Fibroblast of skin of scalp (primary cell): ENCODE results near the gene DMC1. TPM values are rescaled to one million over a fixed set of nuclear protein-coding genes. Genes with fewer than 3 reads are reported as not detected.
"Not testable (repeated sequence)": the region's sequence is repeated elsewhere in the genome, so short reads cannot be mapped to it uniquely, and the experiment has no call there.

Experiments used
- DNase-seq: peaks from one replicate; pipeline ENCODE4 v3.0.0-alpha.2; 2013
- polyA plus RNA-seq, 2 experiments: library from polyadenylated mRNA; unstranded; fragments of 120-200 nt; gene quantifications; one replicate each; pipeline ENCODE4 v1.2.1, GENCODE V29; 2013; ENCODE audit not compliant: insufficient read length in 2 of 2

Gene DMC1, protein sequence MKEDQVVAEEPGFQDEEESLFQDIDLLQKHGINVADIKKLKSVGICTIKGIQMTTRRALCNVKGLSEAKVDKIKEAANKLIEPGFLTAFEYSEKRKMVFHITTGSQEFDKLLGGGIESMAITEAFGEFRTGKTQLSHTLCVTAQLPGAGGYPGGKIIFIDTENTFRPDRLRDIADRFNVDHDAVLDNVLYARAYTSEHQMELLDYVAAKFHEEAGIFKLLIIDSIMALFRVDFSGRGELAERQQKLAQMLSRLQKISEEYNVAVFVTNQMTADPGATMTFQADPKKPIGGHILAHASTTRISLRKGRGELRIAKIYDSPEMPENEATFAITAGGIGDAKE
- 1.00 TPM for polyA plus RNA-seq (2013, experiment 1 of 2; ENCODE audit: insufficient read length)
- 0.96 TPM for polyA plus RNA-seq (2013, experiment 2 of 2; ENCODE audit: insufficient read length)

DNA sequence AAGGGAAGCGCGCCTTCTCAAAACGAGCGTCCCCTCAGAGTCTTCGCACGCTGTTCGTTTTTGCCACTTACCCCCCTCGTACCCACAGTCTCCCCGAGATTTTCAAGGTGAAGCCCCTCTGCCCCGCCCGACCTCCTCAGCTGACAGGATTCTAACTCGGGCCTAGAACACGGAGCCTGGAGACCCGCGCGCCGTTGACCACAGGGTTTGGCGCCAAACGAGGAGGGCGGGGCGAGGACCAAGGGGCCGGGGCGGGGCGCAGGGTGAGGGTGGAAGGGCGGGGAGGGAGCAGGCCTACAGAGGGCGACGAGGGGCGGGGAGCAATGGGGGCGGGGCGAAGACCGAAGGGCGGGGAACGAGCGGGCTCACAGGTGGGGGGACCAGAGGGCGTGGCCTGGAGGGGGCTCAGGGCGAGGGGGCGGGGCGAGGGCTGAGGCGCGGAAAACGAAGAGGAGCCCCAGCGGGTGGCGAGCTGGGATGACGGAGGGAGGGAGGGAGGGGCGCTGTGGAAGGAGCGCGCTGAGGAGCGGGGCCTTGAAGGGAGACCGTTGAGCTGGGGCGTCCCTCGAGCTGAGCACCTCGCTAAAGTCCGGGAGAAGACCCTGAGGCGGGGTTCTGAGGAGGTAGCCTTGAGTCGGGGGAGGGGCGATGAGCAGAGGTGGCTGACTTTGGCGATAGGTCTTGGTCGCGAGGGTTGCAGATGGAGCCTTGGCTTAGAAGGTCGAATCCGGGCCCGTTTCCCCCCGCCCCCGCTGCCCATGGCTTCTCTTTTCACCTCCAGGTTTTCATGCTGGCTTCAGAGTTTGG is at the start of gene DMC1:
Gene DMC1 (minus strand): TSS at position 212 of the 807 bp plus-strand sequence. CDS start 1,927 bp downstream, outside the sequence.
- DNase-seq = peak; percentile 89

DNA sequence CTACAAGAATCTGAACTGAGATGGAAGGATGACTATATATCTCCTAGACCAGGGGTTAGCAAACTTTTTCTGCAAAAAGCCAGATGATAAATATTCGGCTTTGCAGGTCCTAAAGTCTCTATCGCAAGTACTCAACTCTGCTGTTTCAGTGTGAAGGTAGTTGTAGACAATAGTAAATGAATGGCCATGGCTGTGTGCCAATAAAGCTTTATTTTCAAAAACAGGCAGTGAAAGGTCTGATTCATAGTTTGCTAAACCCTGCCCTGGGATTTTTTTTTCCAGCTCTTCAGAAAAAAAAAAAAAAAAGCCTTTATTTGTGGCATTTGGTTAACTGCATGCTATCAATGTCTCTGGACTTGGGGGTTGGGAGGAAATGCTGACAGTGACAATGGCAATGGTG is 48.7 kb upstream of the DMC1 start:
- DNase-seq = no peak

DNA sequence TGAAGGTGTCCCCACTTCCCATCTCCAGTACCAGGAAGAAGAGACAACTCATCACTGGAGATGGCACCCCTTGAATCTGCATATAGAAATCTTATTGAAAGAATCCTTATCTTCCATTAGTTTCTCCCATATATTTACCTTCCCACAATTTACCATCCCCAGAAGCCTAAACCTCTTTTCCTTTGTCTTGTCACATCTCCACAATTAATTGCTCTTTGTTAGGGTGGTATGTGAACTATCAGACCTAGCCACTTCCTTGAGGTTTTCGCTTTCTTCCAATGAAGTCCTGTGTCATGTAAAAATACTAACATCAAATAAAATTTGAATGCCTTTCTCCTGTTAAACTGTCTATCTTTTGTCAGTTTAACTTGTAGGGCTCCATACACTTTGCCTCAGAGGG is 48.3 kb upstream of the DMC1 start:
- DNase-seq = no peak

DNA sequence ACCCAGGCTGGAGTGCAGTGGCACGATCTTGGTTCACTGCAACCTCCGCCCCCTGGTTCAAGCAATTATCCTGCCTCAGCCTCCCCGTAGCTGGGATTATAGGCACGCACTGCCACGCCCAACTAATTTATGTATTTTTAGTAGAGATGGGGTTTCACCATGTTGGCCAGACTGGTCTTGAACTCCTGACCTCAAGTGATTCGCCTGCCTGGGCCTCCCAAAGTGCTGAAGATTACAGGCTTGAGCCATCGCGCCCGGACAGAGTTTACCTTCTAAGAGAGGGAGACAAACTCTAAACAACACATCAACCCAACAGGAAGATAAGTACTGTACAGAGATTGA is 45.1 kb upstream of the DMC1 start:
- not testable (repeated sequence) for DNase-seq

DNA sequence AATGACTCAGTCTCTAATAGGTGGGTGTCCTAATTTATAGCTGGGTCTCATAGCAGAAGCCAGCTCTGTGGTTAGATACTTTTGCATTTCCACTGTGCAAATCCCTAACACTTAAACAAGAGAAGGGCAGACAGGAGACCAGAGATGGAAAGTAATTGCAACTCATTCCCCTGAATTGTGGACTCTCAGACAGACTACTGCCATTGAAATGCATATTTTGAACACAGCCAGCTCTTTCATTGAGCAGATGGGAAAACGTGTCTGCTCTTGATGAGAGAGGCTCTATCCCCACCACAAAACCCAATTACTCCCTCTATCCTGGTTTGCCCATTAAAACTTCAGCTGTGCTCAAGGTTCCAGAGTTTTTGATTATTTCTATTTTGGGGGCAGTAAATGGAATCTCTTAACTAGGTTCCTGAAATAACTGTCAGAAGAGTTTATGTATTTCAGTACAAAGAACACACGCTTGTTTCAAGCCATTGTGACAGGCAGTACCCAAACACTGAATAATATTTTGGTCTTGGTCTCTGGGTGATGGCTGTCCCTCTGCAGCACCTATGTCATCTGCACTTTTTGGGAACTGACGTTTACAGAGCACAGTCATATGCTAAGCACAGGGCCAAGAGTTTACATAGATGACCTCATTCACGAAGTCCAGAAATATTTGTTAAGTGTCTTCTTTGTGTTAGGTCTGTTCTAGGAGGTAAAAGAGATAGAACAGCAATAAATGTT is 44.5 kb upstream of the DMC1 start:
- no peak for DNase-seq

DNA sequence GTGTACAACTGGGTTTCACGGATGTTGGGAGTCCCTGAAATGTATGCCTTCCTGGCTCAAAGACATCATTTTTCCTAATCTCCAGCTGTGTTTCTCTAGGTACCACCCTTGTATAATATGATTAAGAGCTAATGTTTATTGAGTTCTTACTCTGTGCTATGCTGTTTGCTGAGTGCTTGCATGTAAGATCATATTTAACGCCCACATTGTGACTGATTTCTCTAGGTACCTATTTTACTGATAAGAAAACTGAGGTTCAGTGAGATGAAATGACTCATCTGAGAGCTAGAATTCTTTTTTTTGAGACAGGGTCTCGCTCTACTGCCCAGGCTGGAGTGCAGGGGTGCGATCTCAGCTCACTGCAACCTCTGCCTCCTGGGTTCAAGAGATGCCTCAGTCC is 43.6 kb upstream of the DMC1 start:
- DNase-seq = no peak

DNA sequence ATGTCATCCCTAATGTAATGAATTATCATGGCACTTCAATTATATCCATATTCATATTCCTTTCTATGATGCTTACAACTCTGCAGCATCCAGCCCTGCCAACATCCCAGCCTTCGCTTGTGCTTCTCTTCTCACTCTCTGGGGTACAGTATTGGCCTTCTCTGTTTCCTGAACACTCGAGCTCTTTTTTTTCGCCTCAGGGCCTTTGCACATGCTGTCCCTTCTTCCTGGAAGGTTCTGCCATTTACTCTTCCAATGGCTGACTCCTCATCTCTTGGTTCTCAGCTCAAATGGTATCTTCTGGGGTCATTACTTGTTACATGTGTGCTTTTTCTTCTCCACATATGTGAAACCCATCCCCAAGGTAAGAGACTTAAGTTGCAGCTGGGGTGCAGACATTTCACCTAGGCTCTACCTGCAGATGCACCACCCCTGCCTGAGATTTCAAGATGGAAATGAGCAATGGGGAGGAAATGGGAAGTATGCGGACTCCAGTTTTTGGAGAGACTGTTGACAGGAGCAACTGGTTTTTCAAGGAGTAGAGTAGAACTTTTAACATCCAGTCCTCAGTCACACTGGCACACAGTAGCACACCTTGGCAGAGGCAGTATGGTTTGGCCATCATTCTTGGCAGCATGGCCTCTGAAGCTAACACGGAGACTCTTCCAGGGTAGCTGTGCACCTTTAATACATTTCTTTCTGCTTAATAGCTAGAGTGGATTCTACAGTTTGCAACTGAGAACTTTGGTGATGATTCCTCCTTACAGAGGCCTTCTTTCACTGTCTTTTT is 42.4 kb upstream of the DMC1 start:
- DNase-seq = no peak

DNA sequence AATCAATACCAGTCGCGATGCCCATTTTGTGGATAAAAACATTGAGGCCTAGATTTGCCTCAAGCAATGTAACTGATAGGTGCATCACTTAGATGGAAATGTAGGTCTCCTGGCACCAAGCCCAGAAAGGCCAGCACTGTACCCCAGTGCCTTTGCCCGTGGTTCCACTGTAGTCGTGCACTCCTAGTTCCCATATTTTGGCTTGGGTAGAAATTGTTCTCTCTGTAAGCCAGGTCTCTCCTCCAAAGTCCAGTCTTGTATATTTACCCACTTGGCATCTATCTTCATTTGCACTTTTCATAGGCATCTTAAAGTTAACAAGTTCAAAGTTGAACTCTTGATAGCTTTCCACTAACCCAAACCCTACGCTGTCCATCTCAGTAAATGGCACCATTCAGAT is 41.6 kb upstream of the DMC1 start:
- no peak for DNase-seq

DNA sequence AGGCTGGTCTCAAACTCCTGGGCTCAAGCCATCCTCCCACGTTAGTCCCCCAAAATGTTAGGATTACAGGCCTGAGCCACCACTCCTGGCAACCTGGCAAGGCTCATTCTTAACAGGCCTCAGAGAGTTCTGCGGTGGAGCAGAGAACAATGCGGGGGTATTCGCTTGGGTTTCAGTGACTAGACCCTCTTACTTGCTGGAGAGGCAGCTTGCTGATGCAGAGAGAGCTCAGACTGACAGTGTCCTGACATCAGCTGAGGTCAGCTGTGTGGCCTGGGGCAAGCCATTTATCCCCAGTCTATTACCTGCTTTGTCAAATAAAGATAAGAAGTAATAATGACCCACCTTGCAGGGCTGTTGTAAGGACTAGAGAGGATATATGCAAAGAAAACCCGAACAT is 40.3 kb upstream of the DMC1 start:
- no peak for DNase-seq

DNA sequence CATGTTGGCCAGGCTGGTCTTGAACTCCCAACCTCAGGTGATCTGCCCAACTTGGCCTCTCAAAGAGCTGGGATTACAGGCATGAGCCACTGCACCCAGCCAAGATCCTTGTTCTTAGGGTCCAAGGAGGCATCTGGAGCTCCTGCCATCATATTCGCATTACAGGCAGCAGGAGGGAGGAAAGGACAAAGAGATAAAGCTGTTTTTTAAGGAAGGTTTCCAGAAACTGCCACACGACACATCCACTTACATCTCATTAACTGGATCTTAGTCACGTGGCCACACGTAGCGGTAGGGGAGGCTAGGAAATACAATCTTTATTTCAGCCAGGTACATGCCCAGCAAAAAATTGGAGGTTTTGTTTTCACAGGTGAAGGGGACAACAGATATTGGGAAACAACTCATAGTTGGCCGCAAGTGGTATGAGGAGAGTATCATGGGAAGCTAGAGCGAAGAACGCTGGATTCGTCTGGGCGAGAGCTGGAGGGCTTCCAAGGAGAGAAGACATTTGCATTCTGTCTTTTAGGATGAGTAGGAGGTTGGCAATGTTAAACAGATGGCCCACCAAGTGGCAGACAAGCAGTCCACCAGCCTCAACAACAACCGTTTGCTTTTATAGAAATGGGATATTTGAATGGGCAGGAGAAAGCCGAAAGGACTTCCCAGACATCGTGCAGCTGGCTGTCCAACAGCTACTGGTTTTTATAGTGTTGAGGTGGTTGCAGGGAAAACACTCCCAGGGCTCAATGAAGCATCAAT is 39.2 kb upstream of the DMC1 start:
- no peak for DNase-seq

DNA sequence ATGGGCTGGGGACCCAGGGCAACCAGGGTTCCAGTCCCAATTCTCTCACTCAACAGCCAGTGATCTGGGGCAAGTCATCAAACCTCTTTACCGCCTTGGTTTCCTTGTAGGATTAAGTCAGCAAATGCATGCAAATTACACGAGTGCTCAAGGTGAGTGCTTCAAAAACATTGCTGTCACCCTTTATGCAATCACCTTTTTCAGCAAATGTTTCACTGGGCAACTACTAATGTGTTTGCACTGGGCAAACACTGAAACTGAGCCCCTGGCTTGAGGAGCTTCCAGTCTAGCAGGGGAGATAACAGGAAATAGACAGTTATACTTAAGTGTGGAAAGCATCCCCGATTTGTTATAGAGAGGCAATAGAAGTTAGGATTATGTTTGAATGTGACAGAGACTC is 37.7 kb upstream of the DMC1 start:
- no peak for DNase-seq

DNA sequence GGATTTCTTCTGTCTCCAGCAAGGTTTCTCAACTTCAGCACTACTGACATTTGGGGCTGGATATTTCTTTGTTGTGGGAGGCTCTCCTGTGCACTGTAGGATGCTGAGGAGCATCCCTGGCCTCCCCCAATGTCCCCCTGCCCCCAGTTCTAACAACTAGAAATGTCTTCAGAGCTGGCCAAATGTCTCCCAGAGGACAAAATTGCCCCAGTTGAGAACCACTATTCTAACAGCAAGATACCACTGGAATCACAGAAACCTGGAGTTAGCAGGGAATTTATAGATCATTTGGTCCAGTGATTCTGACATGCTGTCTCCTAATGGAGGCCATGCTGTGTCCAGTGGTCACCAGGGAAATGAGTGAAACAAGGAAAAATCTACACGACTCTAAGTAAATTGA is 32.2 kb upstream of the DMC1 start:
- DNase-seq = no peak

DNA sequence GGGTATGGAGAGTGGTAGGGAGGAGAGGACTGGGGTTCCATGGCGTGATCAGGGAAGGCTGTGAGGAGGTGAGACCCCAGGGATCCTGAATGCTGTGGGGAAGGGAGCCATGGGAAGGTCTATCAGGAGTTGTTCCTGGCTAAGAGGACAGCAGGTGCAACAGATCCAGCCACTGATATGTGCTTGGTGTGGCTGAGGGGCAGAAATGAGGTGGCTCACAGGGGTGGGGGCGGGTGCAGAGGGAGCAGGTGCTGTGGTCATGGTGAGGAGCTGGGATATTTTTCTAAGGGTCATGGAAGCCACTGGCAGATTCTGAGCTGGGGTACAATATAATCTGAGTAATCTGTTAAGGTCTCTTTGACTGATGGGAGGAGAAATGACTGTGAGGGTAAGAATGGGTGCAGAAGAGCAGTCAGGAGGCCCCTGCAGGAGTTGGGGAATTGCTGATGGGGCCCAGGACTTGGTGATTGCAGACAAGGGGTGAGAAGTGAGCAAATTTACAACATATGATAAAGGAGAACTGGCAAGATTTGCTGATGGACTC is 31.3 kb upstream of the DMC1 start:
- DNase-seq = no peak

DNA sequence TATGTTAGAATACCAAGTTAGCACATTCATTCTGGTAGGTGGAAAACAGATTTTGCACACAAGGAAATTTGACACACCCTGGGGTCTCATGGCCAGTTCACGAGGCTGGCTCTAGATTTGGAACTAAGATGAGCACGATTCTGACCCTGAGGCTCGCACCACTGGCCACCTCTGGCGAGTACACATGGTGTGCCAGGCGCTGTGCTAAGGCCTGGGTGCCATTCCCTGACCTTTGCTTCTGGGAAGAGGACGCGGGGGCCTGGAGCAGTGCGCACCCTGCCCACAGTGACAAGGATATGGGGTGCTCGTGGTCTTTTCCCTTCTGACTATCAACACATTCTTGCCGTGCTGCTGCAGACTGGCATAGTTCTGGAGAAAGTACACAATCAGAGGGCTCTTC is 29.5 kb upstream of the DMC1 start:
- DNase-seq = no peak

DNA sequence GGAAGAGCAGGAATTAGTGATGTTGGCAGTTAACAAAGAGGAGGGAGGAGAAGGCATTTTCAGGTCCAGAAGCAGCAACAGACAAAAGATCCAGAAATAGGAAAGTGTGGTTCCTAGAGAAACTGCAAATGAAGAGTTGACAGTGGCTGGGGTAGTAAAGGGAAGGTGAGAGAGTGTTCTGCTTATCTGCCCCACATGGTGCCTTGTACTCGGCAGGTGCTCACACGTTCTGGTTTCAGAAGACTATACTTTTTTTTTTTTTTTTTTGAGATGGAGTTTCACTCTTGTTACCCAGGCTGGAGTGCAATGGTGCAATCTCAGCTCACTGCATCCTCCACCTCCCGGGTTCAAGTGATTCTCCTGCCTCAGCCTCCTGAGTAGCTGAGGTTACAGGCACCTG is 12.9 kb upstream of the DMC1 start:
- DNase-seq = not testable (repeated sequence)

DNA sequence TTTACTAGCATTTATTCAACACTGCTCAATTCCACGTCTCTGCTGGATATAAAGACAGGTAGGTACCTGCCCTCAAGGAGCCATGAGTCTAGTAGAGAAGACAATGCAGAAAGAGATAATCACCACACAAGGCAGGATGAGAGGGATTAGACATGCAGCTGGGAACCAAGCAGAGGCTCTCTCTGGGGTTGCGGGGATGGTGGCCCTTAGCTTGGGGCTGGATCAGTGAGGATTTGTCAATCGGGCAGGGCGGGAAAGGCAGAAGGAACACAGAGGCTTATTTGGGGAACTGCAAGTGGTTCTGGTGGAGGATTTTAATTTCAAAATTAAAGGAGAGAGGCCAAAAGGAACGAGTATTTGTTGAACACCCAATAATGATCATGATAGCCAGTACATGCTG is 8.5 kb upstream of the DMC1 start:
- DNase-seq = no peak

DNA sequence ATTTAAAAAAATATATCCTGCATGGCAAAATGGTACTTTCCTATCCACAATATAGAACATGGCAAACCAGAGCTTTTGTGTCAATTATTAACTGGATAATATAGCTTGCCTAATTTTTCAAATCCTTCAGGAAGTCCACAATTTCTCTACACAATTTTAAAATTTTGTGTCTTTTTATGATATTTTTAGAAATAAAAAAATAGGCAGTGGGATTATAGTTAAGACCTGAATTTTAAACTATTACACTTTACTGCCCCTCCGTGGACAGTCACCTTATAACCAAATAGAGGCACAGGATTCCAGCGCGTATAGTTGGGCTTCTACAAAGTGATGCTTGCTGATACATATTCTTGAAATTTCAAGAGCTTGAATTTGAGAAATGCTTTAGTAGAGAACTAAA is 2.1 kb upstream of the DMC1 start:
- peak; percentile 60 for DNase-seq

DNA sequence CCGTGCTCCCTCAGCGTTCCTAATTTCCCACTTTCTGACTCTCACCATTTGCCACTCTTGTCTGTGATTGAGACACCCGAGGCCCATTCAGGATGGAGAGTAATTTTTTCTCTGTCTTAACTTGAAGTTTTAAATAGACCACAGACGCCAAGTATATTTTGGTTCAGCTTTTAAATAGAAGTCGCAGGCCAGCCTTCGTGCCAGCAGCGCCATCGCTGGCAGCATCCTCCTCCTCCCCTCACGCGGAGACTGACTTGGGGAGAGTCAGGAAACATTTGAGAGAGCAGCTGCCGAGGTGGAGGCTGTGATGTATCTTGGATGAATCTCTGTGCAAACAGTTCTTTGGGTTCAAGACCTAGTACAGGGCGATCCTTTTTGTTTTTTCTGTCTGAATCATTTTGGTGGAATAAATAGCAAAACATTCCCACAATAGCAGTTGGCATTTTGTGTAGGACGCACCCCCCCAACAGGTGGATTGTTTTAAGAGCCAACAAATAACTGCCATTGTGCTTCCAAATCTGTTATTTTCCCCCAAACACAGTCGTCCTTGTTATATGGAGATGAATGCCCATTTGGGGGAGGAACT is 889 bp upstream of the DMC1 start:
- peak; percentile 31 for DNase-seq

DNA sequence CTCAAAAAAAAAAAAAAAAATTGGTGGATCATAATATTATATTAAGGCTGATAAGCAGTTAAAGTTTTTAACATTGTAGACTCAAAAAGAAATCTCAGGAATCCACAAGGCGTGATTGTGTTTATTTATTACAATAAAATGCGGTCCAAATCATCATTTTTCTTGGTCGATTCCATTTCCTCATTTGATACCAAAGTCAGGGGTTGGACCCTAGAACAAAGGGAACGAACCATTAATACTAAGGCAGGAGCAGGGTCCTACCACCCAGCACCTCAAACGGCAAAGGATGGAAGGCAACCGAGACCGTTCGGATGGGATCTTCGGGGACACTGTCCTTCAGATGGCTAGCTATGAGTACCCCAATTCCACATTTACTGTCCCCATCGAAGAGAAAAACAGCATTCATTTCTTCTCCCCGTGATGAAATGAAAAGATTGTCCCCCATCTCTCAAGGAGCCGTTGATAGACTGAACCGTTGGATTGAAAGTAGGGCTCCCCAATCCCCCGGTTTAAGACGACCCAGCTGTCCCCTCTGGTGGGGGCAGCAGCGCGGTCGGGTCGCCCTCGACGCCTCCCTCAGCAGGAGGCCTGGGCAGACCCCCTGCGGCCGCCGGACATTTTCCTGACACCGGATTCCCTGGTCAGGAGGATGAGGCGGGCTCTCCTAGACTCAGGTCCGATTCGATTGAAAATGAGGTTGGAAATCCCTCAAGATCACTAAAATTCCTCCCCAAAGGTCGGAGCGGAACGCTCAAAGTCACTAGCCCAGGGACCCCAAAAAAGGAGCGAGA is 607 bp downstream of the DMC1 start:
- no peak for DNase-seq
